ENCODE results near the gene SRRM4.

DNA sequence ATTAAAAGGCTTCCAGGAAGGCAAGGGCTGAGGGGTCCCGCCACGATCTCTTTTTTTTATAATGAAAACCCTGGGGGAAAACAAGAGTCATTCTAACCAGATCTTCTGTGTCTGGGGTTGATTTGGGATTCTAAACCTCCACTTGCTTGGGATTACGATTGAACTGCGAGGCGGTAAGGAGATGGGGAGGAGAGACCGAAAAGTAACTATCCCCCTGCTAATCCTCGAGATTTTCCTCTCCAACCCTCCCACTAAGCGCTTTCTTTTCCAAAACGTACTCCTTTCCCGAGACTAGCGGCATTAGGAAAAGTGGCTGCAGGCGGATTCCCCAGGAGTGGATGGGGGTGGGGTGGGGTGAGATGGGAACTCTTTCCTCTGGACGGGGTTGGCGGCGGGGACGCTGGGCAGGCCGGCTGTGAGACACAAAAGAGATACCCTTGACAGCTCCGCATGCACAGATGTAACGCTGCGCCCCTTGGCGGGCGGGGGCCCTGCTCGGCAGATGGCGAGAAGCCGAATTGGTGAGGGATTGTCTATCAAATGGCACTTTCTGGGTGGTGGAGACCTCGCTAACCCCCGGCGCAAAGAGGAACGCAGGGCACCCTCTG is 830 bp upstream of the SRRM4 start:
- TF ChIP-seq, protein P1, sequence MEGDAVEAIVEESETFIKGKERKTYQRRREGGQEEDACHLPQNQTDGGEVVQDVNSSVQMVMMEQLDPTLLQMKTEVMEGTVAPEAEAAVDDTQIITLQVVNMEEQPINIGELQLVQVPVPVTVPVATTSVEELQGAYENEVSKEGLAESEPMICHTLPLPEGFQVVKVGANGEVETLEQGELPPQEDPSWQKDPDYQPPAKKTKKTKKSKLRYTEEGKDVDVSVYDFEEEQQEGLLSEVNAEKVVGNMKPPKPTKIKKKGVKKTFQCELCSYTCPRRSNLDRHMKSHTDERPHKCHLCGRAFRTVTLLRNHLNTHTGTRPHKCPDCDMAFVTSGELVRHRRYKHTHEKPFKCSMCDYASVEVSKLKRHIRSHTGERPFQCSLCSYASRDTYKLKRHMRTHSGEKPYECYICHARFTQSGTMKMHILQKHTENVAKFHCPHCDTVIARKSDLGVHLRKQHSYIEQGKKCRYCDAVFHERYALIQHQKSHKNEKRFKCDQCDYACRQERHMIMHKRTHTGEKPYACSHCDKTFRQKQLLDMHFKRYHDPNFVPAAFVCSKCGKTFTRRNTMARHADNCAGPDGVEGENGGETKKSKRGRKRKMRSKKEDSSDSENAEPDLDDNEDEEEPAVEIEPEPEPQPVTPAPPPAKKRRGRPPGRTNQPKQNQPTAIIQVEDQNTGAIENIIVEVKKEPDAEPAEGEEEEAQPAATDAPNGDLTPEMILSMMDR (optimal IDR thresholded peaks at IDR 0.05 in 1 of 3, IDR thresholded peaks at IDR 0.05 in 1 of 3, conservative IDR thresholded peaks at IDR 0.05 in 1 of 3; ENCODE audit: extremely low read depth in 1 of 3, insufficient read depth in 2 of 3, low read length in 3 of 3), result no peak
- no peak for TF ChIP-seq EZH2 (IDR thresholded peaks at IDR 0.05; ENCODE audit: low read length)

All from keratinocyte (primary cell).